Immature natural killer cell (primary cell): ENCODE results near the gene TMED8. TPM values are rescaled to one million over a fixed set of nuclear protein-coding genes. Genes with fewer than 3 reads are reported as not detected.

Experiments used
- DNase-seq, 3 donors: peaks; one replicate each; pipeline ENCODE4 v3.0.0; 2022; ENCODE audit warnings: mixed read lengths in 1 of 3
- H3K27ac Mint-ChIP-seq, 6 donors: one replicate each; pipeline ENCODE4 v1.8.0; 2020; ENCODE audit warnings: mixed read lengths in 6 of 6, mild to moderate bottlenecking in 5 of 6, inconsistent platforms in 4 of 6, moderate library complexity in 3 of 6
- H3K27me3 Mint-ChIP-seq, 3 donors: one replicate each; pipeline ENCODE4 v1.8.0; 2020 to 2021; ENCODE audit warnings: low read depth in 3 of 3, mild to moderate bottlenecking in 3 of 3, mixed read lengths in 3 of 3, moderate library complexity in 3 of 3, inconsistent platforms in 1 of 3
- H3K36me3 Mint-ChIP-seq, 3 donors: one replicate each; pipeline ENCODE4 v1.8.0; 2020; ENCODE audit warnings: mixed read lengths in 3 of 3, inconsistent platforms in 2 of 3, mild to moderate bottlenecking in 2 of 3
- H3K4me1 Mint-ChIP-seq, 2 donors: one replicate each; pipeline ENCODE4 v1.8.0; 2020; ENCODE audit warnings: inconsistent platforms in 2 of 2, mild to moderate bottlenecking in 2 of 2, mixed read lengths in 2 of 2, moderate library complexity in 1 of 2
- H3K4me3 Mint-ChIP-seq, 5 donors: one replicate each; pipeline ENCODE4 v1.8.0; 2020; ENCODE audit warnings: mild to moderate bottlenecking in 5 of 5, mixed read lengths in 5 of 5, inconsistent platforms in 3 of 5, moderate library complexity in 3 of 5
- H3K9me3 Mint-ChIP-seq, 6 donors: one replicate each; pipeline ENCODE4 v1.8.0; 2020; ENCODE audit warnings: mild to moderate bottlenecking in 6 of 6, mixed read lengths in 6 of 6, inconsistent platforms in 4 of 6, moderate library complexity in 3 of 6
- polyA plus RNA-seq, 3 donors: library from polyadenylated mRNA; unstranded; fragments of 300-500 nt; fragmentation: Illumina TruSeq; gene quantifications; one replicate each; pipeline ENCODE4 v1.2.3, GENCODE V29; 2021

Gene TMED8
- polyA plus RNA-seq, 3 donors from 2014 or later = 2.4 to 4.6 (median 2.6) TPM

- Mint-ChIP-seq H3K9me3 (no peaks in the 10 kb centered on the region), H3K4me3 (no peak overlapping the region), H3K36me3 (no peaks in the 10 kb centered on the region), H3K27ac (no peak overlapping the region), H3K27me3 (no peaks in the 10 kb centered on the region), H3K4me1 (no peaks in the 10 kb centered on the region)
- no peak for DNase-seq
Measured at GRCh38 chr14:77311217-77311616, 65.7 kb downstream of the TMED8 start.

DNA sequence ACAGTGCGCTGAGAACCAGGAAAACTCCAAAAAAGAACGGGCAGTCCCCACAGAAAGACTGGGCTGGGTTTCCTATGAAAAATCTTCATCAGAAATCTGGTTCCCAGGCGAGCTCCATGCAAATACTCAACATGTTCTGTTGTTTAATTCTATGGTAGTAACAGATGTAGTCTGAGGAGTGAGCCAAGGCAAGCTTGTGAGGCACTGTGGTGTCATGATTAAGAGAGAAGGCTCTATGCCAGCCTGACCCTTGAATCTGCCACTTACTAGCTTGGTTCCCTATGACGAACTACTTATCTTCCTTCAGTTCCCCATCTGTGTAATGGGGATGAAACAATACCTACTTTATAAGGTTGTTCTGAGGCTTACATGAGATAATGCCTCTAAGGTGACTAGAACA is 66.9 kb downstream of the TMED8 start:
- H3K36me3 Mint-ChIP-seq = peaks cover 0 to 3% (median 0%) of the 10 kb centered on the region in 3 donors
- H3K4me3 Mint-ChIP-seq = no peak overlapping the region
- no peak for DNase-seq
- H3K27me3 Mint-ChIP-seq = no peaks in the 10 kb centered on the region
- H3K9me3 Mint-ChIP-seq = no peaks in the 10 kb centered on the region
- no peak overlapping the region for H3K27ac Mint-ChIP-seq
- H3K4me1 Mint-ChIP-seq = no peaks in the 10 kb centered on the region

- no peak for DNase-seq
- Mint-ChIP-seq H3K27ac (no peak overlapping the region), H3K36me3 (peaks cover 0 to 3% (median 3%) of the 10 kb centered on the region in 3 donors), H3K27me3 (no peaks in the 10 kb centered on the region), H3K9me3 (no peaks in the 10 kb centered on the region), H3K4me3 (no peak overlapping the region), H3K4me1 (no peaks in the 10 kb centered on the region)
Measured at GRCh38 chr14:77309131-77309530, 67.8 kb downstream of the TMED8 start.

- Mint-ChIP-seq H3K9me3 (no peaks in the 10 kb centered on the region), H3K27me3 (no peaks in the 10 kb centered on the region), H3K4me1 (no peaks in the 10 kb centered on the region), H3K27ac (no peak overlapping the region), H3K36me3 (peaks cover 3 to 7% (median 4%) of the 10 kb centered on the region in 3 donors), H3K4me3 (no peak overlapping the region)
- DNase-seq = no peak
Measured at GRCh38 chr14:77306851-77307496, 69.9 kb downstream of the TMED8 start.

GRCh38 chr14:77306416-77306815 is 70.5 kb downstream of the TMED8 start:
- no peaks in the 10 kb centered on the region for H3K4me1 Mint-ChIP-seq
- DNase-seq = no peak
- no peaks in the 10 kb centered on the region for H3K27me3 Mint-ChIP-seq
- no peak overlapping the region for H3K27ac Mint-ChIP-seq
- H3K4me3 Mint-ChIP-seq = no peak overlapping the region
- no peaks in the 10 kb centered on the region for H3K9me3 Mint-ChIP-seq
- peaks cover 3 to 7% (median 4%) of the 10 kb centered on the region in 3 donors for H3K36me3 Mint-ChIP-seq

- H3K27ac Mint-ChIP-seq = no peak overlapping the region
- peaks cover 3 to 7% (median 4%) of the 10 kb centered on the region in 3 donors for H3K36me3 Mint-ChIP-seq
- no peak overlapping the region for H3K4me3 Mint-ChIP-seq
- no peak for DNase-seq
- no peaks in the 10 kb centered on the region for H3K4me1 Mint-ChIP-seq
- H3K9me3 Mint-ChIP-seq = no peaks in the 10 kb centered on the region
- H3K27me3 Mint-ChIP-seq = no peaks in the 10 kb centered on the region
Measured at GRCh38 chr14:77305696-77306095, 71.2 kb downstream of the TMED8 start.

DNA sequence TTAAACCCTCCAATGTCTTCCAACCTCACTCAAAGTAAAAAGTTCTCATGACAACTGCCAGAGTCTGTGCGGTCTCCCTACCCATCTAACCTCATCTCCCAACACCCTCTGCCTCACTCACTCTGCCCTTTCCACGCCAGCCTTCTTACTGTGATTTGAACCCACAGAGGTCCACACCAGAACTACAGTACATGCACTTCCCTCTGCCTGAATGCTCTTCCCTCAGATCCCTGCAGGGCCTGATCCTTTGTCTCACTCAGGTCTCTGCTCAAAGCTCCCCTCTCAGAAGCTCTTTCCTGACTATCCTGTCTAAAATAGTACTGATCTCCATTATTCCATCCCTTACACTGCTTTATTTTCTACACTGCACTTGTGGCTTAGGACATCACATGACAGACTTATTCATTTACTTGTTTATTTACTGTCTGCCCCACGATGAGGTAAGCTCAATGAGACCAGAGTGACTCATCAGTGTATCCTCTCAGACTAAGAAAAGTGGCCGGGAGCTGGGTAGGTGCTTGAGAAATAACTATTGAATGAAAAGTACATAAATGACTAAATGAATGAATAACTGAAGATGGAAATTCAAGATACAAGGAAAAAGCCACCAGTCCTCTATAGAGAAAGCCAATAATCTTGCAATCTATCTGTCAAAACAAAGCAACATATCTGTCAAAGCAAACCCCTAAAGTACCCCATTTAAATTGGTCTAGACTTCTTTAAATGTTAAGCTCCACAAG is 73.3 kb downstream of the TMED8 start:
- H3K27ac Mint-ChIP-seq = no peak overlapping the region
- H3K9me3 Mint-ChIP-seq = no peaks in the 10 kb centered on the region
- H3K27me3 Mint-ChIP-seq = no peaks in the 10 kb centered on the region
- no peaks in the 10 kb centered on the region for H3K4me1 Mint-ChIP-seq
- DNase-seq = no peak
- peaks cover 3 to 8% (median 7%) of the 10 kb centered on the region in 3 donors for H3K36me3 Mint-ChIP-seq
- no peak overlapping the region for H3K4me3 Mint-ChIP-seq

DNA sequence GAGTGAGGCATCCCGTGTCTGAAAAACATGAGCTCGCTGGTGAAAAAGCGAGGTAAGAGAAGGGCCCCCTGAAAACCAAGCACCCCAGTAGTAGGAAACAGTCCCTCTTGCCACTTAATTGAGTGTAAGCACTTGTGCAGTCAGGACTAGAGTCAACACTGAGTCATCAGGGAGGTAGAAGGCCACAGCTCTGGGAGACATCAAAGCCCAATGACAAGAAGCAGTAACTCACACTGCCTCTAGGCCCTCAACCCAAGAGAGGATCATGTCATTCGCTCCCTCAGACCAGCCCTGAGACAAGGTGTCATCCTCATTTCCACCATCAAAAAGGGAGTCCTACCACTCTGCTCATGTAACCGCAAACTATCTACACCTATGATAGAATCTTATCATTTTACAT is 74.0 kb downstream of the TMED8 start:
- DNase-seq = no peak
- H3K4me1 Mint-ChIP-seq = no peaks in the 10 kb centered on the region
- H3K27me3 Mint-ChIP-seq = no peaks in the 10 kb centered on the region
- H3K9me3 Mint-ChIP-seq = no peaks in the 10 kb centered on the region
- peaks cover 6 to 11% (median 7%) of the 10 kb centered on the region in 3 donors for H3K36me3 Mint-ChIP-seq
- no peak overlapping the region for H3K4me3 Mint-ChIP-seq
- H3K27ac Mint-ChIP-seq = no peak overlapping the region

GRCh38 chr14:77301103-77301502 is 75.8 kb downstream of the TMED8 start:
- H3K4me3 Mint-ChIP-seq = no peak overlapping the region
- no peak overlapping the region for H3K27ac Mint-ChIP-seq
- no peaks in the 10 kb centered on the region for H3K27me3 Mint-ChIP-seq
- no peaks in the 10 kb centered on the region for H3K4me1 Mint-ChIP-seq
- peaks cover 11 to 17% (median 16%) of the 10 kb centered on the region in 3 donors for H3K36me3 Mint-ChIP-seq
- DNase-seq = peak in 2 of 3 donors; percentile 9 to 25
- no peaks in the 10 kb centered on the region for H3K9me3 Mint-ChIP-seq

DNA sequence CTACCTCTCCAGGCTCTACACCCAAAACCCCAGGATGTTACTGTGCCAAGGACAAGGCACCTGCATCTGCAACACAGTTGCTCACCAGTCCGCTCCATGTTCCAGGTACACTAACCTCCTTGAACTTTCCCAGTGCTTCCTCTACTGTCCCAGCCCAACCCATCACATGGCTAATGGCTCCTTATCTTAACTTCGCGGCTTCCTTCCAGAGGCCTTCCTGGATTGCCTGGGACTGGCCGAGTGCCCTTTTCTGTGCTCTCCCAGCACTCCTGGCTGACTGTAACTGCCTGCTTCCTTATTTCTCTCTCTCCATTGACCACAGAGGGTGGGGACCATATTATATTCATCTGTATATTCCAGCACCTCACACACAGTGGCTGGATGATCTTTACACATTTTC is 77.1 kb downstream of the TMED8 start:
- Mint-ChIP-seq H3K4me1 (no peaks in the 10 kb centered on the region), H3K9me3 (no peaks in the 10 kb centered on the region), H3K4me3 (no peak overlapping the region), H3K36me3 (peaks cover 11 to 16% (median 15%) of the 10 kb centered on the region in 3 donors), H3K27ac (no peak overlapping the region), H3K27me3 (peaks cover 0 to 3% (median 0%) of the 10 kb centered on the region in 3 donors)
- DNase-seq = no peak

GRCh38 chr14:77296906-77297305 is 80.0 kb downstream of the TMED8 start:
- Mint-ChIP-seq H3K27ac (no peak overlapping the region), H3K9me3 (no peaks in the 10 kb centered on the region), H3K4me3 (no peak overlapping the region), H3K27me3 (peaks cover 0 to 3% (median 0%) of the 10 kb centered on the region in 3 donors), H3K36me3 (peaks cover 7 to 18% (median 14%) of the 10 kb centered on the region in 3 donors), H3K4me1 (no peaks in the 10 kb centered on the region)
- DNase-seq = no peak

GRCh38 chr14:77296155-77296554 is 80.7 kb downstream of the TMED8 start:
- peaks cover 0 to 3% (median 0%) of the 10 kb centered on the region in 3 donors for H3K27me3 Mint-ChIP-seq
- no peaks in the 10 kb centered on the region for H3K9me3 Mint-ChIP-seq
- H3K4me3 Mint-ChIP-seq = no peak overlapping the region
- no peak for DNase-seq
- no peak overlapping the region for H3K27ac Mint-ChIP-seq
- H3K4me1 Mint-ChIP-seq = no peaks in the 10 kb centered on the region
- H3K36me3 Mint-ChIP-seq = peaks cover 7 to 18% (median 14%) of the 10 kb centered on the region in 3 donors

- DNase-seq = no peak
- no peaks in the 10 kb centered on the region for H3K9me3 Mint-ChIP-seq
- no peak overlapping the region for H3K4me3 Mint-ChIP-seq
- H3K27me3 Mint-ChIP-seq = peaks cover 0 to 2% (median 0%) of the 10 kb centered on the region in 3 donors
- H3K27ac Mint-ChIP-seq = no peak overlapping the region
- H3K4me1 Mint-ChIP-seq = no peaks in the 10 kb centered on the region
- peaks cover 3 to 26% (median 14%) of the 10 kb centered on the region in 3 donors for H3K36me3 Mint-ChIP-seq
Measured at GRCh38 chr14:77290705-77291104, 86.2 kb downstream of the TMED8 start.

DNA sequence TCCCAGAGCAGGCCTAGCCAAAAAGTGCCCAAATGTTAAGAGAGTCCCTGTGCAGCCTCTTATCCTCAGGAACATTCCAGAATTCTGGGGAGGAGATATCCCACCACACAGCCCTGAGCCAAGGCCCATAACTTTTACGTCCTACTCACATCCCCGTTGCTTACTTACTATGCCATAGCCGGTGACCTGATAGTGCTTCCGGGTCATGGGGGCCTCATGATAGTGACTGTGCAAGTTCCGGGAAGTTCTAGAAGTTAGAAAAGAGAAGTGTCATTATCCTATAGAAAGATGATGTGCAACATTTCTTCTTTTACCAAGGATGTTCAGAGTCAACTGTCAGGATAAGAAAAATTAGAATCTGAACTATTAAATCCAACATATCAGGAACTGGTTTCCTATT is 90.3 kb downstream of the TMED8 start:
- H3K9me3 Mint-ChIP-seq = no peaks in the 10 kb centered on the region
- H3K27ac Mint-ChIP-seq = no peak overlapping the region
- DNase-seq = no peak
- no peaks in the 10 kb centered on the region for H3K4me1 Mint-ChIP-seq
- peaks cover 12 to 36% (median 27%) of the 10 kb centered on the region in 3 donors for H3K36me3 Mint-ChIP-seq
- no peak overlapping the region for H3K4me3 Mint-ChIP-seq
- H3K27me3 Mint-ChIP-seq = no peaks in the 10 kb centered on the region
